NCI-H146 (cell line): Measurements from ENCODE around the gene PSMB7.
"Not testable (repeated sequence)": the region's sequence is repeated elsewhere in the genome, so short reads cannot be mapped to it uniquely, and the experiment has no call there.

Experiments used
- DNase-seq: peaks from one replicate; lab custom pipeline; 2025; lab: John Stamatoyannopoulos, UW

Gene PSMB7

GRCh38 chr9:124443625-124444024, 28.4 kb upstream of the PSMB7 start:
- DNase-seq: no peak

GRCh38 chr9:124442826-124443225, 27.6 kb upstream of the PSMB7 start:
- DNase-seq: no peak

GRCh38 chr9:124442379-124442778, 27.1 kb upstream of the PSMB7 start:
- DNase-seq: no peak

GRCh38 chr9:124441291-124441690, 26.0 kb upstream of the PSMB7 start:
- DNase-seq: no peak

GRCh38 chr9:124440786-124441185, 25.5 kb upstream of the PSMB7 start:
- DNase-seq: no peak

GRCh38 chr9:124439686-124440243, 24.5 kb upstream of the PSMB7 start:
- no peak for DNase-seq

GRCh38 chr9:124439086-124439485, 23.8 kb upstream of the PSMB7 start:
- no peak for DNase-seq

GRCh38 chr9:124438091-124438490, 22.8 kb upstream of the PSMB7 start:
- no peak for DNase-seq

- DNase-seq: no peak
These were observed 21.8 kb upstream of the PSMB7 start for GRCh38 chr9:124437086-124437485.

- DNase-seq: no peak
These were observed 21.1 kb upstream of the PSMB7 start for GRCh38 chr9:124436320-124436719.

- no peak for DNase-seq
These were observed 14.3 kb upstream of the PSMB7 start for GRCh38 chr9:124429530-124429867.

- no peak for DNase-seq
These were observed 13.7 kb upstream of the PSMB7 start for GRCh38 chr9:124428751-124429529.

- no peak for DNase-seq
These were observed 12.0 kb upstream of the PSMB7 start for GRCh38 chr9:124427281-124427680.

GRCh38 chr9:124426361-124426760, 11.1 kb upstream of the PSMB7 start:
- DNase-seq: no peak

GRCh38 chr9:124425733-124426132, 10.5 kb upstream of the PSMB7 start:
- not testable (repeated sequence) for DNase-seq

GRCh38 chr9:124423591-124423990, 8.3 kb upstream of the PSMB7 start:
- DNase-seq: no peak

- no peak for DNase-seq
These were observed 7.9 kb upstream of the PSMB7 start for GRCh38 chr9:124423155-124423554.

- peak; percentile 36 for DNase-seq
These were observed 5.8 kb upstream of the PSMB7 start for GRCh38 chr9:124420991-124421543.

- DNase-seq: no peak
These were observed 4.7 kb upstream of the PSMB7 start for GRCh38 chr9:124419832-124420489.

- no peak for DNase-seq
These were observed 726 bp upstream of the PSMB7 start for GRCh38 chr9:124415852-124416484.

- DNase-seq: no peak
These were observed 630 bp downstream of the PSMB7 start for GRCh38 chr9:124414612-124415011.

GRCh38 chr9:124412228-124412575, 3.0 kb downstream of the PSMB7 start:
- DNase-seq: no peak
